K562 (cell line): ENCODE measurements around the gene TAS2R9. TPM values are rescaled to one million over a fixed set of nuclear protein-coding genes. Genes with fewer than 3 reads are reported as not detected.

ENCODE experiments used
- ATAC-seq: fragments of 200-7000 bp; cut with Tn5 transposase; 3 replicates; pipeline ENCODE4 v1.9.1; 2020; ENCODE audit warnings: moderate library complexity
- BruUV-seq: library from RNA; stranded (reverse); fragments of 400-500 nt; replicated peaks from 2 replicates; lab custom pipeline; 2021; lab: Mats Ljungman, UMichigan
- CTCF ChIA-PET: fragments of 300-600 bp; formaldehyde crosslinking; extraction: SDS; loops from one replicate; lab custom pipeline; 2021; ENCODE audit warnings: low intra/inter-chr PET ratio; lab: Yijun Ruan, JAX
- POLR2A ChIA-PET: fragments of 300-600, 350-650 bp; sonication (Branson Sonifier 250); formaldehyde crosslinking; extraction: SDS; loops from one replicate; lab custom pipeline; 2021; ENCODE audit warnings: antibody characterized with exemption, inconsistent platforms; lab: Yijun Ruan, JAX
- DNase-seq, 4 experiments: peaks; one replicate each; pipeline versions ENCODE4 v3.0.0 to v3.0.0-alpha.2; 2011 to 2018; ENCODE audit warnings: low spot score in 3 of 4, mixed read lengths in 3 of 4; ENCODE audit errors: extremely low read depth in 1 of 4
- FAIRE-seq: peaks from 2 replicates; lab custom pipeline; 2011; peaks lifted over from hg19 to GRCh38; lab: Jason Lieb, UNC
- H2AFZ ChIP-seq: 2 replicates; pipeline ENCODE4 v1.6.0; 2011; ENCODE audit warnings: low read depth, low read length, control low read depth, inconsistent platforms
- H3K27ac ChIP-seq: fragments of 200-600 bp; 3 replicates; pipeline ENCODE4 v1.8.0; 2011; ENCODE audit warnings: low read depth, mild to moderate bottlenecking, control low read depth, inconsistent platforms, low read length, moderate library complexity, mixed read lengths; ENCODE audit errors: extremely low read depth
- H3K27me3 ChIP-seq, 2 experiments: fragments of 300-600 bp in 1 of 2; 2 replicates in 1 of 2; 3 replicates in 1 of 2; pipeline versions ENCODE4 v1.6.0 to v1.8.0; 2011; ENCODE audit warnings: inconsistent platforms in 2 of 2, low read length in 2 of 2, mild to moderate bottlenecking in 1 of 2, mixed read lengths in 1 of 2, moderate library complexity in 1 of 2; ENCODE audit not compliant: control insufficient read depth in 2 of 2, insufficient read depth in 2 of 2
- H3K36me3 ChIP-seq: fragments of 300-600 bp; 3 replicates; pipeline ENCODE4 v1.8.0; 2011; ENCODE audit warnings: mild to moderate bottlenecking, low read length, inconsistent platforms; ENCODE audit not compliant: control insufficient read depth, insufficient read depth
- H3K4me1 ChIP-seq, 2 experiments: fragments of 200-600 bp in 1 of 2; replicated peaks in 1 of 2; 2 replicates in 1 of 2; 3 replicates in 1 of 2; pipeline versions ENCODE4 v1.5.1 to v1.8.0; 2011; ENCODE audit warnings: inconsistent platforms in 2 of 2, low read length in 2 of 2, mild to moderate bottlenecking in 1 of 2, mixed read lengths in 1 of 2, moderate library complexity in 1 of 2; ENCODE audit not compliant: control insufficient read depth in 2 of 2, insufficient read depth in 2 of 2
- H3K4me2 ChIP-seq: 2 replicates; pipeline ENCODE4 v1.6.1; 2011; ENCODE audit warnings: low read length, control low read depth, inconsistent platforms, mixed read lengths; ENCODE audit not compliant: insufficient read depth
- H3K4me3 ChIP-seq: fragments of 200-600 bp; sonication (generic), shearing (Covaris generic); 2 replicates; pipeline ENCODE4 v1.5.1; 2016; ENCODE audit warnings: control low read depth, inconsistent platforms
- H3K79me2 ChIP-seq: fragments of 200-600 bp; 3 replicates; pipeline ENCODE4 v1.8.0; 2011; ENCODE audit warnings: low read length, inconsistent platforms; ENCODE audit not compliant: control insufficient read depth, insufficient read depth
- H3K9ac ChIP-seq, 2 experiments: 2 replicates each; pipeline versions ENCODE4 v1.6.0 to v1.6.1; 2011; ENCODE audit warnings: low read depth in 2 of 2, low read length in 2 of 2, control low read depth in 1 of 2, inconsistent platforms in 1 of 2, mild to moderate bottlenecking in 1 of 2, mixed read lengths in 1 of 2; ENCODE audit not compliant: insufficient read depth in 1 of 2
- H3K9me1 ChIP-seq: one replicate; pipeline ENCODE4 v1.6.0; 2011; ENCODE audit warnings: inconsistent platforms, mild to moderate bottlenecking, low read length, moderate library complexity; ENCODE audit not compliant: control insufficient read depth, insufficient read depth
- H3K9me3 ChIP-seq: replicated peaks from 2 replicates; pipeline ENCODE4 v1.5.1; 2011; ENCODE audit warnings: low read depth, low read length, inconsistent platforms; ENCODE audit not compliant: control insufficient read depth, insufficient read depth
- H4K20me1 ChIP-seq: replicated peaks from 2 replicates; pipeline ENCODE4 v1.6.1; 2011; ENCODE audit warnings: low read length, inconsistent platforms, mixed read lengths; ENCODE audit not compliant: control insufficient read depth, insufficient read depth
- CBFA2T2 ChIP-seq: fragments of 450-650 bp; conservative IDR thresholded peaks from 2 replicates; pipeline ENCODE4 v1.6.1; 2017; ENCODE audit warnings: mild to moderate bottlenecking
- GTF2A2 ChIP-seq: IDR thresholded peaks from 2 replicates; pipeline ENCODE4 v1.6.1; 2016; ENCODE audit warnings: mild to moderate bottlenecking, missing genetic modification characterization, missing compliant biosample characterization
- PHTF2 ChIP-seq: fragments of 250-450 bp; sonication (Bioruptor Pico); IDR thresholded peaks from 2 replicates; pipeline ENCODE4 v1.5.0; 2021; ENCODE audit warnings: mild to moderate bottlenecking
- PREB ChIP-seq: sonication (generic); formaldehyde crosslinking; IDR thresholded peaks from 2 replicates; pipeline ENCODE4 v1.8.1; 2023; ENCODE audit warnings: mild to moderate bottlenecking, missing genetic modification reagents
- WGBS: fragments of 100-300 bp; shearing (Covaris generic); methylation state at CpG from one replicate; pipeline ENCODE4 v1.1.6; 2016; ENCODE audit warnings: low coverage, mixed read lengths; ENCODE audit not compliant: insufficient coverage; ENCODE audit errors: missing lambda C conversion rate; 5-methylcytosine and 5-hydroxymethylcytosine counted together
- in situ Hi-C: fragments of 300-500 bp; cut with MboI; formaldehyde crosslinking; loops from 4 replicates; pipeline ENCODE4 v1.15.0; 2018; ENCODE audit warnings: inconsistent platforms, mixed read lengths
- intact Hi-C: fragments of 100-400 bp; cut with micrococcal nuclease; formaldehyde crosslinking; loops from 2 replicates; pipeline ENCODE4 v1.14.2; 2022
- polyA plus RNA-seq, 8 experiments: library from polyadenylated mRNA; depleted of rRNA in 4 of 8; stranded (reverse) in 5 of 8; unstranded in 3 of 8; fragments of >200 nt; fragmentation: Nextera tagmentation in 2 of 8; fragmentation: Illumina TruSeq in 1 of 8; extraction: Ambion mirVana in 2 of 8; extraction: Trizol in 1 of 8; gene quantifications; 2 replicates each; pipeline versions ENCODE4 v1.2.1 to v1.2.3, GENCODE V29; 2011 to 2014; ENCODE audit warnings: inconsistent platforms in 1 of 8, missing spikeins in 1 of 8
- total RNA-seq, 7 experiments: library from RNA; depleted of rRNA in 6 of 7; stranded (reverse); fragments of >200 nt in 6 of 7; fragmentation: Illumina TruSeq in 2 of 7; extraction: Trizol in 2 of 7; gene quantifications; 2 replicates each; pipeline versions ENCODE4 v1.2.1 to v1.2.3, GENCODE V29; 2011 to 2021; ENCODE audit warnings: low replicate concordance in 1 of 7
- TF ChIP-seq, protein P1 (sequence below): fragments of 450-650 bp; IDR thresholded peaks from one replicate; pipeline ENCODE4 v1.6.1; 2018; ENCODE audit warnings: mild to moderate bottlenecking, moderate library complexity; ENCODE audit not compliant: partially characterized antibody

TAS2R9 gene
- total and polyA plus RNA-seq, 9 of the 15 experiments (the other 6 are each of a cell fraction or from before 2014, with no cell fraction given) = not detected

DNA sequence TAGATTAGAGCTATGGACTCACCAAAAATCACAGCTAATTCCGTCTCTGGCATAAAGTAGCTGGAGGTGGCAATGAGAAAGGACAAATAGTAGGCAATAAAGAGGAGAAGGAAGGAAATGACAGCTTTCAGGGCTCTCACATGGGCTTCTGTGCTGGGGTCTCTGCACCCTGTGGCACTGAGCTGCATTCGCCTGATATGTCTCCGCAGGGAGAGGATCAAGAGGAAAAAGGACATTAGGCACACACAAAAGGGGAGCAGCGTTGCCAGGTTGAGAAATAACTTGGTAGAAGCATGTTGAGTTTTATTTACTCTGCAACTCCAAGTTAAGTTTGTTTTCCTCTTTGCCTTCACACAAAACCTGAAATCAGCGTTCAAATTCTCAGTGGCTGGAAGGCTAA, 8.2 kb downstream of the TAS2R9 start:
- 5% methylated on average over 5 of the region's 5 CpGs for WGBS
- no peak overlapping the region for H3K9ac ChIP-seq
- no peaks in the 10 kb centered on the region for H3K4me1 ChIP-seq
- H3K79me2 ChIP-seq = no peaks in the 10 kb centered on the region
- no peak overlapping the region for H2AFZ ChIP-seq
- H4K20me1 ChIP-seq = no peaks in the 10 kb centered on the region
- no peak for ATAC-seq
- TF ChIP-seq CBFA2T2 (no peak), PHTF2 (CRISPR knock-in tag) (no peak), GTF2A2 (tag) (no peak), PREB (no peak)
- TF ChIP-seq, protein P1, sequence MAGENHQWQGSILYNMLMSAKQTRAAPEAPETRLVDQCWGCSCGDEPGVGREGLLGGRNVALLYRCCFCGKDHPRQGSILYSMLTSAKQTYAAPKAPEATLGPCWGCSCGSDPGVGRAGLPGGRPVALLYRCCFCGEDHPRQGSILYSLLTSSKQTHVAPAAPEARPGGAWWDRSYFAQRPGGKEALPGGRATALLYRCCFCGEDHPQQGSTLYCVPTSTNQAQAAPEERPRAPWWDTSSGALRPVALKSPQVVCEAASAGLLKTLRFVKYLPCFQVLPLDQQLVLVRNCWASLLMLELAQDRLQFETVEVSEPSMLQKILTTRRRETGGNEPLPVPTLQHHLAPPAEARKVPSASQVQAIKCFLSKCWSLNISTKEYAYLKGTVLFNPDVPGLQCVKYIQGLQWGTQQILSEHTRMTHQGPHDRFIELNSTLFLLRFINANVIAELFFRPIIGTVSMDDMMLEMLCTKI = no peak
- intact Hi-C loops (no loop called here), in situ Hi-C loops (no loop called here)
- no peaks in the 10 kb centered on the region for H3K9me3 ChIP-seq
- DNase-seq = no peak
- no TSS peak for BruUV-seq
- no peak overlapping the region for H3K4me2 ChIP-seq
- FAIRE-seq = no peak
- H3K4me3 ChIP-seq = no peak overlapping the region
- POLR2A ChIA-PET = no interaction called here
- no peaks in the 10 kb centered on the region for H3K27me3 ChIP-seq
- CTCF ChIA-PET = no interaction called here
- H3K9me1 ChIP-seq = no peaks in the 10 kb centered on the region
- H3K36me3 ChIP-seq = no peaks in the 10 kb centered on the region
- no peak overlapping the region for H3K27ac ChIP-seq
